ENCODE measurements around the gene BBS1.

Gene BBS1

DNA sequence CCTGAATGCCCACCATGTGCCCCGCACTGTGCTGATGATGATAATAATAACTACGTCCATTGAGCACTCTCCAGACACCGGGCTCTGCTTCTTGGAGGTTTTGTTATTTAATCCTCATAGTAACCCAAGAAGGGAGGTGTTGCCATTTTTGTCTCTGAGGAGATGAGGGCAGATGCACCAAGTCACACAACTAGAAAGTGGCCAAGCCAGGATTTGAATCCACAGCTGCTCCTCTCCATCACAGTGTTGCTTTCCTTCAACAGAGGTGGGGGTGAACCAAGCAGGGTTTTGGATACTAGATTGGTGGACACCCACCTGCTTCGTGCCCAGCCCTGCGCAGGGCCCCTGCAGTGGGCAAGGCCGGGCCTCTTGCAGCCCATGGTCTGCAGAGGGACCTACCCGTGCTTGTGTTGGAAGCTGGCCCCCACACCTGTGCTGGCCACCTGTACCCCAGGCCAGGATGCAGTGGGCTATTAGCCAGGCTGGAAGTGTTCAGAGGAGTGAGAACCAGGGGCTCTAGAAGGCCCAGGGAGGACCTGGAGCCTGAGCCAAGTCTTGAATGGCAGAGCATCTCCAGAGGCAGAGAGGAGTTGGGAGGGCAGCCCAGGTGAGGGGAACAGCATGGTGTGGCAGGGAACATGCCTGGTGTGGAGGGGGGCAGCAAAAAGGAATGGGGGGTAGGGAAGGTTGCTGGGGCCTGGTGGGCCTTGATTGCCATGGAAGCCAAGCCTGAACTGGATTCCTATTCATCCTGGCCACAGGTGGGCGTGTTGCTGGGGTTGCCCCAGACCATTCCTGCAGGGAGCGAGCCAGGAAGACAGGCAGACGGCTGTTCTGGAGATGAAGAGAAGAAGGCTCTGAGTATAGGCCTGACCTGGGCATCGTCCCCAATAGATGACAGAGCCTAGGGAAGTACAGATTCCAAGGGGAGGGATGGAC is 32.9 kb upstream of the BBS1 start:
- no peak for DNase-seq (ENCODE audit: low spot score)

DNA sequence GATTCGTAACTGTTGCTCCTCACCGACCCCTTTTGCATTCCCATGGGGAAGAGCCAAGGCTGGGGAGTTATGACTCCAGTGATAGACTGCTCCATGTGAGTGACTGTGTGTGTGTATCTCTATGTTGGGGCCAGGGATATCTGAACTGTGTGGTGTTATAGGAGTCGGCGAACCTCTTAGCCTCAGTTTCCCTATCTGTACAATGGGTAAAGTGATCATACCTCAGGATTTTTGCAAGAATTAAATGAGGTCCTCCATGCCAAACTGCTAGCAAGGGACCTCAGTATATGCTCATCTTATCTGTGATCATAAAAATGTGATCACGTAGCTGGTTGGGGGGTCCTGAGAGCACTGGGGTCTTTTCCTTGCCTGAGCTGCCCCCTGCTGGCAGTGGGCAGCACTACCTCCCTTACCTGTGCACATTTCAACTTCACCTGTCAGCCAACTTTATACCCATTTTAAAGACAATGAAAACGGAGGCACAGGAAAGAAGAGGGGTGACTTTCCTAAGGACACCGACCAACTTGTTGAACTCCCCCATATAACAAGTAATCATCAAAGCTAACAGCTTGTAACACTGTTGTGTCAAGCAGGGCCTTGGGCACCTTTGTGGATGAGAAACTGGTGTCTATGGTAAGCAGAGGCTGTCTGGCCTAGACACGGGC is 31.6 kb upstream of the BBS1 start:
- DNase-seq (ENCODE audit: low spot score): no peak

GRCh38 chr11:66479394-66480116 is 30.9 kb upstream of the BBS1 start:
- DNase-seq (ENCODE audit: low spot score): no peak

DNA sequence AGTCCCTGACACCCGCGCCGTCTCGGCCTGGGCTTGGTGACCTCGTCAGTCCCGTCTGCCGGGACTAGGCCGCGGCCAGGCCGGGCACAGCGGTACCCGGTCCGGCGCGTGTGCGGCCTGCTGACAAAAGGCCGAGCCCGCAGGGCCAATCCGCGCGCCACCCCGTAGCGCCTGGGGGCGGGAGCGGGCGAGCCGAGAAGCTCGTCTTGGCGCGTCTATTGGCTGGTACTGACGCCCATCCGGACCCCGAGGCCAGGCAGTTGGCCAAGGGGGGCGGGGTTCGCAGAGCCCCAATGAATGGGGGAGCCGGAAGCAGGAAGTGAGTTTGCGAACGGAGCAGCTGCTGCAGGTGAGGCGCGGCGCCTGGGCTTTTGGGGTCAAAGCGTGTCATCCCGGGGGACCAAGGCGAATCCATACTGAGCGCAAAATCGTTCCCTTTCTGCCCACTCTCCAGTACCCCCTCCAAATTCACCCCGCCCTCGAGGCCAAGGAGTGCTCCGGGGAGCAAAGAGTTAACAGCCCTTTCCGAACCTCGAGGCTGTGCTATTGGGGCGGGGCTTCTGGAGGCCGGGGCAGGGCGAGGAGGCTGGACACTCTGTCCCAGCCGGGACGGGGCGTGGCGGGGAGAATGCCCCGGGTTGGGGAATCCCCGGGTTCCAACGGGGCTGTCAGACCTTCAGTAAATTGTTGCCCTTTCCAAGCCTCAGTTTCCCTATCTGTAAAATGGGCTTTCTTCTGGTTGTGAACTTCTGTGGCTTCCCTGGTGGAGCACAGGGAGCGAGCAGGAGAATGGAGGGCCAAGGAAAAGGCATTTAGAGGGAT is 30.1 kb upstream of the BBS1 start, which contains the start of gene DPP3:
TSS of gene DPP3 (plus strand) at position 318 of the 822 bp plus-strand sequence. CDS start 1,767 bp downstream, outside the sequence.
- DNase-seq (ENCODE audit: low spot score): peak; percentile 97

DNA sequence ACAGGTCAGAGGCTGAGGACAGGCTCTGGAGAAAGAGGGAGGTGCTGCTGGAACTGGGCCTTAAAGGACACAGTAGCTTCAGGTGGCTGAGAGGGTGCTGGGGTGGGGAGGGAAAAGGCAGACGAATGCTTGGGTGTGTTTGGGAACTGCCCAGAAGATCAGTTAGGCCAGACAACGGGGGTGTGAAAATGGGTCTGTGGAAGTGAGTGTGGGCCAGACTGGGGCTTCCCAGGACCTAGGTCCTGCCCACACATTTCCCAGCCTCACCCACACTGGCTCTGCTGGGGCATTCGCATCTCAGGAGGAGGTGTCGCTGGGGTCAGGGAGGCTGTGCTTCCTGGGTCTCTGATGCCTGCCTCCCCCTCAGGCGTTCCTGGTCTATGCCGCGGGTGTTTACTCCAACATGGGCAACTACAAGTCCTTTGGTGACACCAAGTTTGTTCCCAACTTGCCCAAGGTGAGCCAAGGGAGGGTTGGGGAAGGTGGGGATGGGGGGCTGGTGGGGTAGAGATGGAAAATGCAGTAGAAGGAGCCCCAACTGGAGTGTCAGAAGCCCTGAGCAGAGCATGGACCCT is 25.5 kb upstream of the BBS1 start:
- no peak for DNase-seq (ENCODE audit: low spot score)

DNA sequence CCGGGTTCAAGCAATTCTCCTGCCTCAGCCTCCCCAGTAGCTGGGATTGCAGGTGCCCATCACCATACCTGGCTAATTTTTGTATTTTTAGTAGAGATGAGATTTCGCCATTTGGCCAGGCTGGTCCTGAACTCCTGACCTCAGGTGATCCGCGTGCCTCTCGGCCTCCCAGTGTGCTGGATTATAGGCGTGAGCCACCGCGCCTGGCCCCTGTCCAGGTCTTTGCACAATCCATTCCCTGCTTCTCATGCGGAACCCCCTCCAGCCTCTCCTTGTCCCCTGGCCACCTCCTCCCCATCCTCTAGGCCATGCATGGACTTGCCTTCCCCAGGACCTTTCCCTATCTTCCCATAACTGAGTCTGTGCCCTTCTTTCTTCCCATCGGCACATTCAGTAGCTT is 21.5 kb upstream of the BBS1 start:
- no peak for DNase-seq (ENCODE audit: low spot score)

GRCh38 chr11:66489636-66490035 is 20.8 kb upstream of the BBS1 start:
- DNase-seq (ENCODE audit: low spot score): no peak

DNA sequence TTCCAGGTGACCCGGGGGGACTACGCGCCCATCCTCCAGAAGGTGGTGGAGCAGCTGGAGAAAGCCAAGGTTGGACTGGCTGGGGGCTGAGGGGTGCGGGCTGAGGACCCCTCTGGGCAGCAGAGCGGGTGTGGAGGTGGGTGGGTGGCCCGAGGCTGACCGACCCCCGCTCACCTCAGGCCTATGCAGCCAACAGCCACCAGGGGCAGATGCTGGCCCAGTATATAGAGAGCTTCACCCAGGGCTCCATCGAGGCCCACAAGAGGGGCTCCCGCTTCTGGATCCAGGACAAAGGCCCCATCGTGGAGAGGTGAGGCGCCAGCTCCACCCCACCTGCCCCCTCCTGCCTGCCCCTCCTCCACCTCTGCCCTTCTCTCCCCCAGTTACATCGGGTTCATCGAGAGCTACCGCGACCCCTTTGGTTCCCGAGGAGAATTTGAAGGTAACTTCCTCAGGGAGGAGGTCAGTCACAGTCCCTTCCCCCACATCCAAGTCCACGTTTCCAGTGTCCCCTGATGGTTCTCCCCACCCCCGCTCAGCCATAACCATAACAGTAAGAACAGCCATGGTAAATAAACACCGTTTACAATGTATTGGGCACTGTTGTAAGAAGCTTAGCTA is 19.0 kb upstream of the BBS1 start:
- no peak for DNase-seq (ENCODE audit: low spot score)

- DNase-seq (ENCODE audit: low spot score): no peak
These were observed 18.1 kb upstream of the BBS1 start for GRCh38 chr11:66492161-66492865.

DNA sequence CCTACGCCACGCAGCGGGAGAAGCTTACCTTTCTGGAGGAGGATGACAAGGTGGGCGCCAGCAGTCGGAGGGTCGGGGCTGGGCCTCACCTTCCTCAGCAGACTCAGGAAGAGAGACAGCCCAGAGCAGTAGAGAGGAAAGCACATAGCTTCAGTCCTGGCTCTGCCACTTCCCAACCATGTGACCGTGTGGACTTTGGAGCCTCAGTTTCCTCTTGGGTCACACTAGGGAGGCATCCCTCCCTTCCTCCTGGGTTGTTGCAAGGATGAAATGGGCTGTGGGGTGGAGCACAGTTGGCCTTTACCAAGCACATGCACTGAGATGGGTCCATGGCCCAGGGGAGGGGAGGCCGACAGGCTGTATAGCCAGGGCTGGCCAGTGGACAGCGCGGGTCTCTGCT is 17.3 kb upstream of the BBS1 start:
- DNase-seq (ENCODE audit: low spot score): no peak

DNA sequence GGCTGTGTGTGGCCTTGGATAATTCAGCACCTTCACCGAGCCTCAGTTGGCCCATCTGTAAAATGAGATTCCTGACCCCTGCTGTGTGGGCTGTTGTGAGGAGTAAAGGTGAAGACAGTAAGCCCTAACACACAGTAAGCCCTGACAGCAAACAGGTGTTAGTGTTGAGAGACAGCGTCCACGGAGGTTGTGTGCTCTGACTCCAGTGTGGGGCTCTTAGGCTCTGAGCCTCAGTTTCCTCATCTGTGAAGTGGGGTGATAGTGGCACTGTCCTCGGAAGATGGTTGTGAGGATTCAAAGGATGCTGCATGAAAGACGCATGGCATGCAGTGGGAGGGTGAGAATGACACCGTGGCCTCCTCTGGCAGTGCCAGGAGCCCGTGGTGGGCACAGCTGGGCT is 16.0 kb upstream of the BBS1 start:
- DNase-seq (ENCODE audit: low spot score): no peak

DNA sequence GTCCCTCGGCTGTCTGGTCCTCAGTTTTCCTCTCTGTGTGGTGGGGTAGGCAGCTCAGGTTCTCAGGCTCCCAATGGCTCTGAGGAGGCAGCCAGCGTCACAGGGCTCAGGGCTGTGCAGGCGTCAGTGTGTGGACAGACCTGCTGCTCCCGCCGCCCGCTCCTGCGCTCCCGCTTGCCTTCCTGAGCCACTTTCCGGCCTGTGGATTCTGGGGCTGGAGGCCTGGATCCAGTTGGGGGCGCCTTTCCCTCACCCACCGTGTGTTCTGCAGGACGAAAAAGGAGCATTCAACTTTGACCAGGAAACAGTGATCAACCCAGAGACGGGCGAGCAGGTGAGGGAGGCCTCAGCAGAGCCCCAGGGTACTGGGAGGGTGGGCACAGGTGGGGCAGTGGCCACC is 15.5 kb upstream of the BBS1 start:
- DNase-seq (ENCODE audit: low spot score): no peak

DNA sequence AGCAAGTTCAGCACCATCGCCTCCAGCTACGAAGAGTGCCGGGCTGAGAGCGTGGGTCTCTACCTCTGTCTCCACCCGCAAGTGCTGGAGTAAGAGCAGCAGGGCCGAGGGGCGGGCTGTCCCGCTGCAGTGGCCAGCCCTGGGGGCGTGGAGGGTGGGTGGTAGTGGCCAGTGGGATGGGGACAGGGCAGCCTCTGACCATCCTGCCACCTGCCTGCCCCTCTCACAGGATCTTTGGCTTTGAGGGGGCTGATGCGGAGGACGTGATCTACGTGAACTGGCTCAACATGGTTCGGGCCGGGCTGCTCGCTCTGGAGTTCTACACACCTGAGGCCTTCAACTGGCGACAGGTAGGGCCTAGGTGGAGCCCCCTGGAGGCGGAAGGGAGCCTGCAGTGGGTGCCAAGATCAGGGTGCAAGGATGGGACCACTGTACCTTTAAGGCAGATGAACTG is 15.0 kb upstream of the BBS1 start:
- no peak for DNase-seq (ENCODE audit: low spot score)

DNA sequence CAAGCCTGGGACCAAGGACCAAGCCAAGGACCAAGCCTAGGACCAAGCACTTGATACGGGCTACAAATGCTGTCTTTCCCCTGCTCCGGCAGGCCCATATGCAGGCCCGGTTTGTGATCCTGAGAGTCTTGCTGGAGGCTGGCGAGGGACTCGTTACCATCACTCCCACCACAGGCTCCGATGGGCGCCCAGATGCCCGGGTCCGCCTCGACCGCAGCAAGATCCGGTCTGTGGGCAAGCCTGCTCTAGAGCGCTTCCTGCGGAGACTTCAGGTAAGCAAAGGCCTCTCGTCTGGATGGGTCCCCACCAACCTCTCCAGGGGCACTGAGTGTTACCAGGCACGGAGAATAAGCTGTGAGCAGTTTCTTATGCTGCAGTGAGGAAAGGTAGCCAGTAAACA is 13.2 kb upstream of the BBS1 start:
- DNase-seq (ENCODE audit: low spot score): no peak

GRCh38 chr11:66498506-66498905 is 11.9 kb upstream of the BBS1 start:
- DNase-seq (ENCODE audit: low spot score): no peak

DNA sequence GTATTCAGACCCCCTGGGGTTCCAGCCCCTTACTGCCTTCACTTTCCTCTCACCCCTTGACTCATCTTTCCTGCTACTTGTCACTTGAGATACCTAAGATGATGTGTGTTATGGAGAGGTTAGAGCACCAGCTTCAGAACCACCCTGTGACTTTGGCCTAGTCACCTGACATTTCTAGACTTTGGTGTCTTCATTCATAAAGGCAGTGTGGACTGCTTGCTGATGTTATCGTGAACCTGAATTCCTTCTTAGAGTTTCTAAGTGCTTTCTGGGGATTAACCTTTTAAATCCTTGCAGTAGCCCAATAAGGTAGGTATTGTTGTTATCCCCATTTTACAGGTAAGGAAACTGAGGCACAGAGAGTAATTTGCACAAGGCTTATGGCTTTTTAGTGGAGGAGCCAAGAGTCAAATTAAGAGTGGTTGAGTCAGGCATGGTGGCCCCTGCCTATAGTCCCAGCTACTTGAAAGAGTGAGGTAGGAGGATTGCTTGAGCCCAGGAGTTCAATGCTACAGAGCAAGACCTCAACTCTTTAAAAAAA is 5.1 kb upstream of the BBS1 start:
- no peak for DNase-seq (ENCODE audit: low spot score)

DNA sequence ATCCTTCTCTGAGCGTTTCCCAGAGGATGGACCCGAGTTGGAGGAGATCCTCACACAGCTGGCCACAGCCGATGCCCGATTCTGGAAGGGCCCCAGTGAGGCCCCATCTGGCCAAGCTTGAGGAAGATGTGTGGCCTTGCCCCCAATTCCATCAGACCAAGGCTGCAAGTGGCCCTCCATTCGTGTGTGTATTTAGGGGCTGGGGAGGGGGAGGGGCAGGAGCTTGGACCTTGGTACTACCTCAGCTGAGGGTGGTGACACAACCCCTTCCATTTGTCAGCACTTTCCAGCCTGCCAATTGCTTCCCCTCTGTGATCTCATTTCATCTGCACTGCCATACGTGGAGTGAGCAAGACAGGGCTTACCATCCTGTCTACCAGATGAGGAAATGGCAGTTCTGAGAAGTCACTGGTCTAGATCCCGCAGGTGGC is 1.3 kb upstream of the BBS1 start:
- no peak for DNase-seq (ENCODE audit: low spot score)

DNA sequence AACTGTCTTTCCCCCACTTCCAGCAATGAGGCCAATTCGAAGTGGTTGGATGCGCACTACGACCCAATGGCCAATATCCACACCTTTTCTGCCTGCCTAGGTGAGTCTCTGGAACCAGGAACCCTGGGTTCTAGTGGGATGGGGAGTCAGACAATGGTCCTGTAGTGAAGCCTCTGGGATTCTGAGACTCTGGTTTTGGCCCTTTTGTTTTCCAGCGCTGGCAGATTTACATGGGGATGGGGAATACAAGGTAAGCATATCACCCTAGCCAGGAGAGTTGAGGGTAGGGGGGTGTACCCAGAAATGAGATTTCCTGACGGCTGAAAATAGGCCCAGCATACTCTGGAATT is 530 bp downstream of the BBS1 start:
- DNase-seq (ENCODE audit: low spot score): no peak

GRCh38 chr11:66523611-66524010 is 13.2 kb downstream of the BBS1 start:
- no peak for DNase-seq (ENCODE audit: low spot score)

Data from Ammon's horn (tissue), 1 donor.